Omental fat pad (tissue), 4 donors: ENCODE measurements around the gene ABLIM2. TPM values are rescaled to one million over a fixed set of nuclear protein-coding genes. Genes with fewer than 3 reads are reported as not detected.

Source experiments
- ATAC-seq: fragments of 150-250 bp; one replicate; pipeline ENCODE4 v1.9.1; 2016; ENCODE audit warnings: mild to moderate bottlenecking, moderate library complexity; ENCODE audit not compliant: low FRiP score
- DNase-seq: peaks from one replicate; pipeline ENCODE4 v3.0.0-alpha.2; 2019; ENCODE audit warnings: low spot score
- total RNA-seq, 4 donors: library from RNA; depleted of rRNA; stranded (reverse); fragments of >200 nt; gene quantifications; one replicate each; pipeline ENCODE4 v1.1.0, GENCODE V29; 2016
- TF ChIP-seq, protein P1 (sequence below), 3 donors: fragments of 450-650 bp; IDR thresholded peaks; one replicate each; pipeline ENCODE4 v1.5.1; 2016 to 2017; ENCODE audit warnings: antibody characterized with exemption in 3 of 3, mild to moderate bottlenecking in 3 of 3, moderate library complexity in 2 of 3

Gene ABLIM2
- total RNA-seq, 4 donors from 2014 or later: 10.1 to 34.2 (median 13.7) TPM

DNA sequence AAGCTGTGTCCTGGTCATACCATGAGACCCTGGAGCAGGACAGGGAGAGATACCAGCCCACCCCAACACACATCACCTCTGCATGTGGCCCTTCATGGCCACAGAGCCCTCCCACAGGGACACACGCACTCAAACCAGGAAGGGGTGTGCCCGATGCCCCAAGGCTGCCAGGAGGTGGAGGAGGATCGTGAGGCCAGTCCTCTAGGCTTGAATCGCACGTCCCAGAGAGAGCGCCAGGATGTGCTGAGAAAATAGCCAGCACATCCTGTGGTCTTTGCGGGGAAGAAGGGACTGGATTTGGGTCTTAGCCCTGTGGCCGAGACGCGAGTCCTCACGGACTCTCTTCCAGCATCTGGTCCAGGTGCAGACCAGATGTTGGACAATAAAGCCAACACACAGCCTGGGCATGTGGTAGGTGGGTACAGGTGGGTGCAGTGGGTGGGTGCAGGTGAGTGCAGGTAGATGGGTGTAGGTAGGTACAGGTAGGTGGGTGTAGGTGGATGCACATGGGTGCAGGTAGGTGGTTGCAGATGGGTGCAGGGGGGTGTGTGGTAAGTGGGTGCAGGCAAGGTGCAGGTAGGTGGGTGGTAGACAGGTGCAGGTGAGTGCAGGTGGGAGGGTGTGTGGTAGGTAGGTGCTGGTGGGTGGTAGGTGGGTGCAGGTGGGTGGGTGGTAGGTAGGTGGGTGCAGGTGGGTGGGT lies 124.6 kb downstream of the ABLIM2 start:
- DNase-seq: no peak
- no peak for ATAC-seq
- TF ChIP-seq, protein P1, sequence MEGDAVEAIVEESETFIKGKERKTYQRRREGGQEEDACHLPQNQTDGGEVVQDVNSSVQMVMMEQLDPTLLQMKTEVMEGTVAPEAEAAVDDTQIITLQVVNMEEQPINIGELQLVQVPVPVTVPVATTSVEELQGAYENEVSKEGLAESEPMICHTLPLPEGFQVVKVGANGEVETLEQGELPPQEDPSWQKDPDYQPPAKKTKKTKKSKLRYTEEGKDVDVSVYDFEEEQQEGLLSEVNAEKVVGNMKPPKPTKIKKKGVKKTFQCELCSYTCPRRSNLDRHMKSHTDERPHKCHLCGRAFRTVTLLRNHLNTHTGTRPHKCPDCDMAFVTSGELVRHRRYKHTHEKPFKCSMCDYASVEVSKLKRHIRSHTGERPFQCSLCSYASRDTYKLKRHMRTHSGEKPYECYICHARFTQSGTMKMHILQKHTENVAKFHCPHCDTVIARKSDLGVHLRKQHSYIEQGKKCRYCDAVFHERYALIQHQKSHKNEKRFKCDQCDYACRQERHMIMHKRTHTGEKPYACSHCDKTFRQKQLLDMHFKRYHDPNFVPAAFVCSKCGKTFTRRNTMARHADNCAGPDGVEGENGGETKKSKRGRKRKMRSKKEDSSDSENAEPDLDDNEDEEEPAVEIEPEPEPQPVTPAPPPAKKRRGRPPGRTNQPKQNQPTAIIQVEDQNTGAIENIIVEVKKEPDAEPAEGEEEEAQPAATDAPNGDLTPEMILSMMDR (IDR thresholded peaks at IDR 0.05): no peak

DNA sequence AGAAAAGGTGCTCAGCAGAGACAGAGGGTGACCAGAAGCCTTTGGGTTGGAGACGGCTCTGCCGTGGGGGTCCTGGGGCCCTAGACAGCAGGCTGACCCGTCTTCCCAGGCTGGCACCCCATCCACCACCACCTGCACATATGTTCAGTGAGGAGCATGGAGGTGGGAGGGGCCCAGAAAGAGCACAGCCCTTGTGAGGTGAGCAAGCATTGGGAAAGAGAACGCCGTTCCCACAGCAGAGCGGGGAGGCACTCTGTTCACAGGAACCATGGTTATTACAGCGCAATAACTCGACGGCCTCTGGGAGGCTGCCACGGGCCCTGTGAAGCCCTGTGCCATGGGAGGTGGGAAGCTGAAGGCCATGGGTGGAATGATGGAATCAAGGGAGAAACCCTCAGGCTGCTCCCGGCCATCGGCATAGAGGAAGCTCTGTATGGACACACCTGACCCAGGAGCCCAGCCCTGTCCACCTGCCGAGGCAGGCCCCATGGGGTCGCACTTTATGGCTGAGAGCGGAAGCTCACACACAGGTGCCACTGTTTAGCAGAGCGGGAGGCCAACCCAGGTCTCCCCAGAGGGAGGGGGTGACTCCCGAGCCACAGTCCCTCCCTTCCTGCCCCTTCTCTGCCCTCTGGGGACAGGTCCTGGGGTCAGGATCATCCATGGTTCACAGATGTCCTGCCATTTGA lies 125.4 kb downstream of the ABLIM2 start:
- TF ChIP-seq, protein P1 (IDR thresholded peaks at IDR 0.05): no peak
- DNase-seq (no peak), ATAC-seq (no peak)

DNA sequence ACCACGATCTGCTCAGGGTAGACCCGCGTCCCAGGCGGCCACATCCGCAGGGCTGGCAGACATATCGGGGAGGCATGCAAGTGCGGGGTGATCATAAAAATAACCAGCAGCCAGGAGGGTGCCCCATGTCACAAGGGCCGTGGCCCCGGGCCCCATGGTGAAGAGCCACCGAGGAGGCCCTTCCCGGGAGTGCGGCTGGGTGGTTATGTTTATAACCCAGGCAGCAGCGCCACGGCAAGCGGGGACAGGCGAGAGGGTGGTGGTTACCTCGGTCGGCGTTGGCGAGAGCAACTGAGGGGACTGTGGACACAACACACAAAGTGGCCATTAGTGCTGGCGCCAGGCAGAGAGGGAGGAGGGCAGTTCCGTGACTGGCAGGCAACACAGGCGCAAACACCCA lies 126.2 kb downstream of the ABLIM2 start:
- no peak for DNase-seq
- TF ChIP-seq, protein P1 (IDR thresholded peaks at IDR 0.05): no peak
- no peak for ATAC-seq

DNA sequence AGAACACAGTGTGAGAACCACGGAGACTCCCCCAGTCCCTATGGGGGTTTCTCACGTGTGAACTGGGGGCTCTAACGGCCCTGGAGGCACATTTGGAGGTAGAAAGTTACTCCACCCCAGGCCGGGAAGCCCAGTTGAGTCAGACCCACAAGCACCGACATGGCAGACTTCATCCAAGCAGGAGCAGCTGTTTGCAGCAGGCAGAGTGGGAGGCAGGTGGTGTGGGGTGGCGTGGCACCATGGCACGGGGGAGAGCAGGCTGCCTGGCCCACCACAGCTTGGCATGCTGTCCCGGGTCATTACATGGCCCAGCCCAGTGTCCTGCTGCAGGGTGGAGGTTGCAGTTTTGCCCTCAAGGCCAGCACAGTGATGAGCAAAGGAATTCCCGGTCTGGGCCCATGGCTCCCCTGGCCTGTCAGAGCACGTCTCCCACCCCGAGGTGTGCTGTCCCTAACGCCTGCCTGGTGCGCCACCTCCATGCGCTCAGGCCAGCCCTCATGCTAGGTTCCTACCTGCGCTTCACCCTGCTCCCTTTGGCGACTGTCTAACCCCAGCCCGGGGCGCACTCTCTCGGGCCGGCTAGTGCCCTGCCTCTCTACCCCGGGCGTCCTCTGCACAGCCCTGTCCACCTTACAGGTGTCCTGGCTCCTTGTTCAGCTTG lies 128.4 kb downstream of the ABLIM2 start:
- ATAC-seq: no peak
- no peak for DNase-seq
- TF ChIP-seq, protein P1 (IDR thresholded peaks at IDR 0.05): no peak

DNA sequence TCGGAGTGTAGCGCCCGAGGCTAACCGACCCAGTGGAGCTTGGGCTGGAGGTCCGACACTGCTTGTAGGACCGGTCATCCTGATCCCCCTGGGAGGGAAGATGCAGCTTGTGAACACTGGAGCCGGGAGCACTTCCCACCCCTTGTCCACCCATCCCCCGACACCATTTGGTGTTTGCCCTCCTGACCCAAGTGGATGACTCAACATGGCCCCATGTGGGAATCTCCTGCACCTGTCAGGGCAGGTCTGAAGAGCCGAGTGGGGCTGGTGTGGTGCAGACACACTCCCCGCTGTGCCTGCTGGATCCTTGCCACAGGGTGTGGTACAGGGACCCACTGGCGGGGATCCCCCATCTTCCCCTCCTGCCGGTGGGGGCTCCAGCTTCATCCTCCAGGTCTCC lies 128.9 kb downstream of the ABLIM2 start:
- DNase-seq: no peak
- no peak for ATAC-seq
- TF ChIP-seq, protein P1 (IDR thresholded peaks at IDR 0.05): no peak

DNA sequence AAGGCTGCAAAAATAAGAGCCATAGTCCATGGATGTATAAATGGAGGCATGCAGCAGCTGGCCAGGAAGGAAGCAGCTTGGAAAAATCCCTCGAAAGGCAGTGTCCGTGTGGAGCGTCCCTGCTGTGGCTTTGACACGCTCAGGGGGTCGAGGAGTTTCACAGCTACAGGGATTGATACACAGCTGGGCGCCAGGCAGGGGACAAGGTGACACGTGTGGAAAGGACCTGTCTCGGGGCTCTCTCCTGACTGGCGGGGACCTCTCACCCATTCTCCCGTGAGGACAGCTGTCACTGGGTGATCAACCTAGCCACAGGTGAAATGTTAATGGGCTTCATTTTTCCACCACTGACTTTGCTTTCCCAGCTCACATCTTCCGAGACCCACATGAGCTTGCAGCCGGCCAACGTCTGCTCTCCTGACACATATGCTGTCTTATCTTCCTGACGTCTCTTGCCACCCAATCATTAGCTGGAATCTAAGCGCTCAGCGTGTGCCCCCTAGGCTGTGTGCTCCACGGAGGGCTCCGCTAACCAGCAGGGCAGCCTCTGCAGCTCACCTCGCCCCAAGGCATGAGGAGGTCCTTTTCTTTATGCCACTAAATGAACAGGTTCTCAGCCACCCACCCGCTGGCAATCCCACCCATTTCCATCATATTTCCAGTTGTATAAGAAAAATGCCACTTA lies 129.6 kb downstream of the ABLIM2 start:
- ATAC-seq: no peak
- no peak for DNase-seq
- TF ChIP-seq, protein P1 (IDR thresholded peaks at IDR 0.05): no peak
